Fibroblast of lung (primary cell): ENCODE results near the gene DLGAP1.

Source experiments
- EZH2 ChIP-seq: IDR thresholded peaks from 2 replicates; pipeline ENCODE4 v1.5.1; 2012; ENCODE audit warnings: low read length, control low read depth, mild to moderate bottlenecking; ENCODE audit errors: missing control alignments
- TF ChIP-seq, protein P1 (sequence below), 2 donors: IDR thresholded peaks in 1 of 2; conservative IDR thresholded peaks in 1 of 2; 1 replicate in 1 of 2; 2 replicates in 1 of 2; pipeline ENCODE4 v1.5.1; 2011 to 2012; ENCODE audit warnings: low read length in 2 of 2, control low read depth in 1 of 2, inconsistent platforms in 1 of 2, low read depth in 1 of 2, mild to moderate bottlenecking in 1 of 2

DNA sequence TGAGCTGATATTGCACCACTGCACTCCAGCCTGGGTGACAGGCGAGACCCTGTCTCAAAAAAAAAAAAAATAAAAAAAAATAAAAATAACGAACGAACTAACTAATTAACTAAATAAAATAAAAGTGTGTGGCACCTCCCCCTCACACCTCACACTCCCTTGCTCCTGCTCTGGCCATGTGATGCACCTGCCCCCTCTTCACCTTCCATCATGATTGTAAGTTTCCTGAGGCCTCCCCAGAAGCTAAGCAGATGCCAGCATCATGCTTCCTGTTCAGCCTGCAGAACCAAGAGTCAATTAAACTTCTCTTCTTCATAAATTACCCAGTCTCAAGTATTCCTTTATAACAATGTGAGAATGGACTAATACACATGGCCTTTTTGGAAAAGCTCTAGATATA is 773.0 kb downstream of the DLGAP1 start:
- TF ChIP-seq, protein P1, sequence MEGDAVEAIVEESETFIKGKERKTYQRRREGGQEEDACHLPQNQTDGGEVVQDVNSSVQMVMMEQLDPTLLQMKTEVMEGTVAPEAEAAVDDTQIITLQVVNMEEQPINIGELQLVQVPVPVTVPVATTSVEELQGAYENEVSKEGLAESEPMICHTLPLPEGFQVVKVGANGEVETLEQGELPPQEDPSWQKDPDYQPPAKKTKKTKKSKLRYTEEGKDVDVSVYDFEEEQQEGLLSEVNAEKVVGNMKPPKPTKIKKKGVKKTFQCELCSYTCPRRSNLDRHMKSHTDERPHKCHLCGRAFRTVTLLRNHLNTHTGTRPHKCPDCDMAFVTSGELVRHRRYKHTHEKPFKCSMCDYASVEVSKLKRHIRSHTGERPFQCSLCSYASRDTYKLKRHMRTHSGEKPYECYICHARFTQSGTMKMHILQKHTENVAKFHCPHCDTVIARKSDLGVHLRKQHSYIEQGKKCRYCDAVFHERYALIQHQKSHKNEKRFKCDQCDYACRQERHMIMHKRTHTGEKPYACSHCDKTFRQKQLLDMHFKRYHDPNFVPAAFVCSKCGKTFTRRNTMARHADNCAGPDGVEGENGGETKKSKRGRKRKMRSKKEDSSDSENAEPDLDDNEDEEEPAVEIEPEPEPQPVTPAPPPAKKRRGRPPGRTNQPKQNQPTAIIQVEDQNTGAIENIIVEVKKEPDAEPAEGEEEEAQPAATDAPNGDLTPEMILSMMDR (conservative IDR thresholded peaks at IDR 0.05 in 1 of 2, IDR thresholded peaks at IDR 0.05 in 1 of 2; ENCODE audit: low read depth in 1 of 2, low read length in 2 of 2) = no peak
- TF ChIP-seq EZH2 = no peak
